H1 (cell line): Measurements from ENCODE around the gene SLX9. TPM values are rescaled to one million over a fixed set of nuclear protein-coding genes. Genes with fewer than 3 reads are reported as not detected.

Source experiments
- CTCF ChIA-PET: fragments of 300-600 bp; sonication (Branson Sonifier 250); formaldehyde crosslinking; loops from one replicate; lab custom pipeline; 2021; ENCODE audit not compliant: partially characterized antibody; lab: Charles Lee
- POLR2A ChIA-PET: fragments of 300-600 bp; sonication (Branson Sonifier 250); formaldehyde crosslinking; loops from one replicate; lab custom pipeline; 2021; ENCODE audit warnings: inconsistent platforms; ENCODE audit not compliant: partially characterized antibody; lab: Charles Lee
- DNase-seq, 2 experiments: peaks; one replicate each; pipeline versions ENCODE4 v3.0.0 to v3.0.0-alpha.2; 2010 to 2022; ENCODE audit warnings: low spot score in 2 of 2, low read depth in 1 of 2, mixed read lengths in 1 of 2
- FAIRE-seq: peaks from 2 replicates; lab custom pipeline; 2011; peaks lifted over from hg19 to GRCh38; lab: Jason Lieb, UNC
- H2AFZ ChIP-seq: 2 replicates; pipeline ENCODE4 v1.8.1; 2012; ENCODE audit warnings: low read length, inconsistent platforms
- H2AK5ac ChIP-seq: 2 replicates; pipeline ENCODE4 v1.6.1; 2013; ENCODE audit warnings: low read depth, low read length
- H2BK120ac ChIP-seq: replicated peaks from 2 replicates; pipeline ENCODE3; 2013; ENCODE audit warnings: low read depth, low read length, inconsistent platforms
- H2BK12ac ChIP-seq: 2 replicates; pipeline ENCODE4 v1.6.1; 2013; ENCODE audit warnings: low read depth, low read length
- H2BK15ac ChIP-seq: 2 replicates; pipeline ENCODE4 v1.6.1; 2013; ENCODE audit warnings: low read length
- H2BK20ac ChIP-seq: 2 replicates; pipeline ENCODE4 v1.6.1; 2013; ENCODE audit warnings: low read length
- H2BK5ac ChIP-seq: 2 replicates; pipeline ENCODE4 v1.6.1; 2013; ENCODE audit warnings: low read depth, low read length
- H3K14ac ChIP-seq: 2 replicates; pipeline ENCODE4 v1.6.1; 2013; ENCODE audit warnings: inconsistent platforms; ENCODE audit not compliant: insufficient read length
- H3K18ac ChIP-seq: 2 replicates; pipeline ENCODE4 v1.6.1; 2013; ENCODE audit warnings: low read length; ENCODE audit errors: extremely low read depth
- H3K23ac ChIP-seq: 2 replicates; pipeline ENCODE4 v1.6.1; 2013; ENCODE audit warnings: inconsistent platforms; ENCODE audit not compliant: insufficient read length
- H3K23me2 ChIP-seq: 2 replicates; pipeline ENCODE4 v1.6.1; 2013; ENCODE audit warnings: low read depth, low read length
- H3K27ac ChIP-seq: 2 replicates; pipeline ENCODE4 v1.6.1; 2011; ENCODE audit warnings: low read depth, low read length, inconsistent platforms
- H3K27me3 ChIP-seq, 4 experiments: replicated peaks in 1 of 4; 1 replicate in 1 of 4; 2 replicates in 3 of 4; pipeline versions ENCODE4 v1.6.1 to v1.8.1; 2011 to 2013; ENCODE audit warnings: low read length in 3 of 4, mild to moderate bottlenecking in 3 of 4, inconsistent platforms in 2 of 4, mixed read lengths in 2 of 4, moderate library complexity in 1 of 4; ENCODE audit not compliant: control insufficient read depth in 3 of 4, insufficient read depth in 3 of 4; ENCODE audit errors: extremely low read depth in 1 of 4
- H3K36me3 ChIP-seq, 4 experiments: 2 replicates each; pipeline versions ENCODE4 v1.6.1 to v1.8.1; 2011 to 2013; ENCODE audit warnings: mild to moderate bottlenecking in 4 of 4, low read length in 3 of 4, moderate library complexity in 2 of 4, control low read depth in 1 of 4, inconsistent platforms in 1 of 4; ENCODE audit not compliant: insufficient read depth in 4 of 4, control insufficient read depth in 2 of 4
- H3K4ac ChIP-seq: replicated peaks from 2 replicates; pipeline ENCODE3; 2013; ENCODE audit warnings: low read length, low read depth, mixed read lengths, inconsistent platforms; ENCODE audit not compliant: insufficient read length
- H3K4me1 ChIP-seq, 4 experiments: replicated peaks in 1 of 4; 1 replicate in 1 of 4; 2 replicates in 3 of 4; pipeline versions ENCODE4 v1.6.1 to v1.8.1; 2011 to 2013; ENCODE audit warnings: low read length in 3 of 4, inconsistent platforms in 2 of 4, mixed read lengths in 1 of 4; ENCODE audit not compliant: insufficient read depth in 4 of 4, control insufficient read depth in 3 of 4
- H3K4me2 ChIP-seq, 2 experiments: 2 replicates each; pipeline versions ENCODE4 v1.6.1 to v1.8.1; 2011 to 2013; ENCODE audit warnings: low read depth in 2 of 2, low read length in 2 of 2, control low read depth in 1 of 2, inconsistent platforms in 1 of 2, mild to moderate bottlenecking in 1 of 2; ENCODE audit not compliant: insufficient read depth in 1 of 2
- H3K4me3 ChIP-seq, 4 experiments: fragments of 200-600, 300-600 bp in 1 of 4; sonication (generic), shearing (Covaris generic), sonication (Bioruptor Twin) in 1 of 4; 2 replicates each; pipeline versions ENCODE4 v1.5.1 to v1.8.1; 2011 to 2016; ENCODE audit warnings: low read length in 4 of 4, low read depth in 3 of 4, control low read depth in 2 of 4, inconsistent platforms in 2 of 4, mild to moderate bottlenecking in 2 of 4, mixed read lengths in 1 of 4, moderate library complexity in 1 of 4; ENCODE audit not compliant: insufficient read depth in 2 of 4; ENCODE audit errors: extremely low read depth in 1 of 4
- H3K56ac ChIP-seq: replicated peaks from 2 replicates; pipeline ENCODE3; 2013; ENCODE audit warnings: low read depth, mild to moderate bottlenecking, mixed read lengths, low read length, inconsistent platforms; ENCODE audit not compliant: insufficient read length
- H3K79me1 ChIP-seq: 2 replicates; pipeline ENCODE4 v1.6.1; 2013; ENCODE audit warnings: low read depth, low read length, control low read depth
- H3K79me2 ChIP-seq, 2 experiments: 2 replicates each; pipeline versions ENCODE4 v1.6.1 to v1.8.1; 2012 to 2013; ENCODE audit warnings: low read length in 2 of 2, mild to moderate bottlenecking in 2 of 2, inconsistent platforms in 1 of 2; ENCODE audit not compliant: insufficient read depth in 2 of 2, control insufficient read depth in 1 of 2
- H3K9ac ChIP-seq, 4 experiments: replicated peaks in 1 of 4; 1 replicate in 1 of 4; 2 replicates in 3 of 4; pipeline versions ENCODE4 v1.6.1 to v1.8.1; 2011 to 2013; ENCODE audit warnings: low read depth in 3 of 4, low read length in 3 of 4, control low read depth in 2 of 4, mild to moderate bottlenecking in 2 of 4, moderate library complexity in 2 of 4, inconsistent platforms in 1 of 4; ENCODE audit errors: extremely low read depth in 1 of 4
- H3K9me3 ChIP-seq, 2 experiments: 2 replicates each; pipeline versions ENCODE4 v1.6.1 to v1.8.1; 2012 to 2013; ENCODE audit warnings: mild to moderate bottlenecking in 2 of 2, moderate library complexity in 2 of 2, control low read depth in 1 of 2, inconsistent platforms in 1 of 2, low read depth in 1 of 2, low read length in 1 of 2, mixed read lengths in 1 of 2; ENCODE audit not compliant: insufficient read depth in 2 of 2
- H4K20me1 ChIP-seq, 2 experiments: replicated peaks in 1 of 2; 2 replicates each; pipeline versions ENCODE3 to v1.8.1; 2011 to 2013; ENCODE audit warnings: inconsistent platforms in 2 of 2, low read length in 2 of 2, mild to moderate bottlenecking in 1 of 2; ENCODE audit not compliant: insufficient read depth in 2 of 2, control insufficient read depth in 1 of 2
- H4K5ac ChIP-seq: 2 replicates; pipeline ENCODE4 v1.6.1; 2013; ENCODE audit warnings: low read length, low read depth, mixed read lengths, inconsistent platforms; ENCODE audit not compliant: insufficient read length
- H4K8ac ChIP-seq: 2 replicates; pipeline ENCODE4 v1.8.0; 2013; ENCODE audit warnings: mild to moderate bottlenecking, moderate library complexity, low read length, inconsistent platforms; ENCODE audit not compliant: insufficient read depth; ENCODE audit errors: extremely low read depth
- H4K91ac ChIP-seq: replicated peaks from 2 replicates; pipeline ENCODE3; 2013; ENCODE audit warnings: low read length, mixed read lengths, inconsistent platforms; ENCODE audit not compliant: insufficient read length
- CBX5 ChIP-seq: fragments of 300-800, 300-1000 bp; sonication (generic); IDR thresholded peaks from 2 replicates; pipeline ENCODE4 v1.7.1; 2016; ENCODE audit warnings: antibody characterized with exemption, low read length, low read depth
- EGR1 ChIP-seq: IDR thresholded peaks from 2 replicates; pipeline ENCODE4 v1.6.1; 2011; ENCODE audit warnings: low read depth, low read length, borderline replicate concordance
- EP300 ChIP-seq, 2 experiments: IDR thresholded peaks; 1 replicate in 1 of 2; 2 replicates in 1 of 2; pipeline ENCODE4 v1.6.1; 2011 to 2012; ENCODE audit warnings: low read depth in 2 of 2, low read length in 2 of 2, mild to moderate bottlenecking in 2 of 2, borderline replicate concordance in 1 of 2, inconsistent platforms in 1 of 2, moderate library complexity in 1 of 2
- HDAC2 ChIP-seq, 2 experiments: fragments of 300-600 bp in 1 of 2; sonication (generic) in 1 of 2; IDR thresholded peaks; 2 replicates each; pipeline ENCODE4 v1.6.1; 2011 to 2012; ENCODE audit warnings: low read depth in 2 of 2, low read length in 2 of 2, mild to moderate bottlenecking in 2 of 2, moderate library complexity in 2 of 2, borderline replicate concordance in 1 of 2, inconsistent platforms in 1 of 2
- HDAC6 ChIP-seq: IDR thresholded peaks from one replicate; pipeline ENCODE4 v1.7.1; 2012; ENCODE audit warnings: low read depth, mild to moderate bottlenecking, inconsistent platforms, low read length, moderate library complexity
- JUND ChIP-seq: IDR thresholded peaks from 2 replicates; pipeline ENCODE4 v1.6.1; 2011; ENCODE audit warnings: mild to moderate bottlenecking, improper control_type of control experiment, low read length
- MAFK ChIP-seq: IDR thresholded peaks from 2 replicates; pipeline ENCODE4 v1.6.1; 2012; ENCODE audit warnings: low read depth, mild to moderate bottlenecking, improper control_type of control experiment, low read length
- PHF8 ChIP-seq: fragments of 200-600 bp; sonication (generic); conservative IDR thresholded peaks from 2 replicates; pipeline ENCODE4 v1.7.1; 2012; ENCODE audit warnings: low read depth, mild to moderate bottlenecking, inconsistent platforms, low read length, moderate library complexity
- POLR2AphosphoS5 ChIP-seq: IDR thresholded peaks from 2 replicates; pipeline ENCODE4 v1.6.1; 2011; ENCODE audit warnings: low read depth, low read length
- TBP ChIP-seq: IDR thresholded peaks from 2 replicates; pipeline ENCODE4 v1.6.1; 2011; ENCODE audit warnings: low read depth, low read length, improper control_type of control experiment
- WGBS, 2 experiments: shearing (Covaris generic) in 1 of 2; methylation state at CpG; one replicate each; pipeline versions ENCODE4 v1.1.6 to v1.1.7; 2013 to 2015; ENCODE audit warnings: low lambda C conversion rate in 2 of 2, mixed read lengths in 2 of 2, inconsistent platforms in 1 of 2, low coverage in 1 of 2, missing lambda C conversion rate in 1 of 2; ENCODE audit not compliant: insufficient replicate concordance in 2 of 2, insufficient coverage in 1 of 2, insufficient read length in 1 of 2; ENCODE audit errors: extremely low coverage in 1 of 2, missing lambda C conversion rate in 1 of 2; 5-methylcytosine and 5-hydroxymethylcytosine counted together
- polyA plus RNA-seq, 7 experiments: library from polyadenylated mRNA; depleted of rRNA in 3 of 7; stranded (reverse) in 5 of 7; unstranded in 2 of 7; fragments of >200 nt in 5 of 7; fragments of 200-250 nt in 2 of 7; gene quantifications; 1 replicate in 5 of 7; 2 replicates in 1 of 7; 4 replicates in 1 of 7; pipeline versions ENCODE4 v1.2.1 to v1.2.3, GENCODE V29; 2011 to 2013; ENCODE audit warnings: missing spikeins in 2 of 7, mixed read lengths in 2 of 7
- total RNA-seq: library from RNA; stranded (reverse); fragmentation: NEBNext Ultra II Directional; extraction: Animal tissue kit (Norgen Biotek cat#: 25700); gene quantifications from 2 replicates; pipeline ENCODE4 v1.2.1, GENCODE V29; 2021

Gene SLX9
- total and polyA plus RNA-seq, 2 of the 8 experiments (the other 6 are each of a cell fraction or from before 2014, with no cell fraction given) = 17.7 to 57.3 TPM

DNA sequence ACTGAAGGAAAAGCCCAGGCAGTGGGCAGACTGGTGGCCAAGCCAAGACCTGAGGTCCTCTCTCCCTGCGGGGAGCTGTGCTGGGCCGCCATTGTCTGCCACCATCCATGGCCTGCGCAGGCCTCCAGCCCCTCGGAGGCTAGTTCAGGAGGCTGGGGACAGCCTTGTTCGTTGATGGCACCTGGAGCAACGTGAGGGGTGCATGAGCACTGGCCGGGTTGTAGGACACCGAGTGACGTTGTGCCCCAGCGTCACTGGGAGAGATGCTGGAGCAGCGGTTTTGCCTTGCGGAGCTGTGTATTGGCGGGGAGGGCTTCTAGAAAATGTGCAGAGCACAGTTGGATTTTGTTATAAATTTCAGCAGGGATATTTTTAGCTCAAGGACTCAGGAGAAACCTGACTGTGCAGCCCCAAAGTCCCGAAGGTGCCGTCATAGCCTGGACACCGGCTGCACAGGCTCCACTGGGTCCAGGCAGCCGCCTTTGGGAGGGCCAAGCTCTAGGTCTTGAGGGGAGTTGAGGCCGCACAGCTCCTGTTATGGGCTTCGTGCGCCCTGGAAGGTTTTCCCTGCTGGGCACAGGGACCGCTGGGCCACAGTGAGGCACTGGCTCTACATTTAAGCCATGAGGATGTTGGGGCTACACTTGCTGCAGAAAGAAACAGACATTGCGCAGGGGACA, 86.4 kb downstream of the SLX9 start:
- no peak overlapping the region for H3K23ac ChIP-seq
- peaks cover 3% of the 10 kb centered on the region; the same call in 1 of the 2 replicates for H3K79me1 ChIP-seq
- no peak overlapping the region for H2BK15ac ChIP-seq
- H3K56ac ChIP-seq = no peak overlapping the region
- H2BK120ac ChIP-seq = no peak overlapping the region
- H3K4ac ChIP-seq = no peak overlapping the region
- no peak overlapping the region for H3K14ac ChIP-seq
- peaks cover 4 to 24% (median 19%) of the 10 kb centered on the region in 4 experiments for H3K4me1 ChIP-seq
- no peak for FAIRE-seq
- H3K18ac ChIP-seq = no peak overlapping the region
- ChIA-PET CTCF (interaction anchor here (0.6 to 2.0 kb wide), 16 partner anchors 9 to 766 kb away, joined by 3 to 13 read pairs (median 3); partner anchors contain the start of gene ADARB1), POLR2A (interaction anchor here (0.5 to 1.4 kb wide), 3 partner anchors 10 to 86 kb away, joined by 3 read pairs; no protein-coding TSS in a partner anchor)
- H3K9me3 ChIP-seq = peaks cover 0 to 3% of the 10 kb centered on the region in 2 experiments; a peak in 1 of 4 replicates
- no peaks in the 10 kb centered on the region; a peak in 2 of 7 replicates for H3K27me3 ChIP-seq
- H2AK5ac ChIP-seq = no peak overlapping the region
- no peak overlapping the region for H2BK5ac ChIP-seq
- H3K9ac ChIP-seq = no peak overlapping the region
- no peaks in the 10 kb centered on the region for H3K23me2 ChIP-seq
- H4K5ac ChIP-seq = no peak overlapping the region
- H3K4me2 ChIP-seq = no peak overlapping the region
- no peaks in the 10 kb centered on the region for H3K79me2 ChIP-seq
- H4K20me1 ChIP-seq = peaks cover 0 to 1% of the 10 kb centered on the region in 2 experiments
- H4K91ac ChIP-seq = no peak overlapping the region
- no peak overlapping the region; the same call in 1 of the 2 replicates for H4K8ac ChIP-seq
- no peak overlapping the region for H2BK12ac ChIP-seq
- H2AFZ ChIP-seq = no peak overlapping the region
- no peak overlapping the region for H3K27ac ChIP-seq
- WGBS, 2 experiments = 88% methylated on average over 22 of the region's 22 CpGs; no CpG with 5 or more reads in 1 of the 2 experiments
- no peaks in the 10 kb centered on the region for H3K36me3 ChIP-seq
- H3K4me3 ChIP-seq = no peak overlapping the region
- no peak overlapping the region for H2BK20ac ChIP-seq
- DNase-seq = no peak
- TF ChIP-seq POLR2AphosphoS5 (no peak), JUND (no peak), PHF8 (no peak), HDAC6 (no peak), HDAC2 (IDR thresholded peaks at IDR 0.05; ENCODE audit: borderline replicate concordance in 1 of 2, low read depth in 2 of 2, low read length in 2 of 2) (no peak), MAFK (no peak), EGR1 (no peak), EP300 (IDR thresholded peaks at IDR 0.05; ENCODE audit: borderline replicate concordance in 1 of 2, low read depth in 2 of 2, low read length in 2 of 2) (no peak), TBP (no peak), CBX5 (no peak)
